ENCODE measurements around the gene MRGPRE. TPM values are rescaled to one million over a fixed set of nuclear protein-coding genes. Genes with fewer than 3 reads are reported as not detected.

The MRGPRE gene
- total RNA-seq, 6 experiments from 2014 or later = not detected

- intact Hi-C loops (cut with DNase I) = no loop called here
- ATAC-seq = no peak
- no peaks in the 10 kb centered on the region for H3K36me3 ChIP-seq
- 55% methylated on average over 5 of the region's 21 CpGs for WGBS (ENCODE audit: insufficient coverage, low coverage, low lambda C conversion rate, missing lambda C conversion rate)
- no peaks in the 10 kb centered on the region for H3K4me1 ChIP-seq
- no peak overlapping the region for H3K4me3 ChIP-seq
- H3K27ac ChIP-seq = no peak overlapping the region
- peak in 1 of 3 donors; percentile 49 for DNase-seq
- TF ChIP-seq CTCF (IDR thresholded peaks at IDR 0.05) (no peak), POLR2A (IDR thresholded peaks at IDR 0.05) (no peak)
- no peaks in the 10 kb centered on the region for H3K9me3 ChIP-seq
- H3K27me3 ChIP-seq = no peaks in the 10 kb centered on the region
Observed at GRCh38 chr11:3232956-3233355, 739 bp upstream of the MRGPRE start.

- Histone ChIP-seq H3K9me3 (no peaks in the 10 kb centered on the region), H3K27ac (no peak overlapping the region), H3K27me3 (no peaks in the 10 kb centered on the region), H3K4me3 (no peak overlapping the region), H3K4me1 (no peaks in the 10 kb centered on the region), H3K36me3 (no peaks in the 10 kb centered on the region)
- intact Hi-C loops (cut with DNase I) = no loop called here
- DNase-seq (no peak), ATAC-seq (no peak)
- TF ChIP-seq CTCF (IDR thresholded peaks at IDR 0.05) = no peak
- no peak for TF ChIP-seq POLR2A (IDR thresholded peaks at IDR 0.05)
- WGBS (ENCODE audit: insufficient coverage, low coverage, low lambda C conversion rate, missing lambda C conversion rate) = no CpG with 5 or more reads among the region's 6 CpGs
Observed at GRCh38 chr11:3231550-3231850, 717 bp downstream of the MRGPRE start.

- Histone ChIP-seq H3K9me3 (no peaks in the 10 kb centered on the region), H3K36me3 (no peaks in the 10 kb centered on the region), H3K27me3 (no peaks in the 10 kb centered on the region), H3K4me3 (no peak overlapping the region), H3K27ac (no peak overlapping the region), H3K4me1 (no peaks in the 10 kb centered on the region)
- DNase-seq (no peak), ATAC-seq (no peak)
- no peak for TF ChIP-seq POLR2A (IDR thresholded peaks at IDR 0.05)
- no peak for TF ChIP-seq CTCF (IDR thresholded peaks at IDR 0.05)
- WGBS (ENCODE audit: insufficient coverage, low coverage, low lambda C conversion rate, missing lambda C conversion rate) = 27% methylated on average over 3 of the region's 12 CpGs
- intact Hi-C loops (cut with DNase I) = no loop called here
Observed at GRCh38 chr11:3230636-3231549, 1.3 kb downstream of the MRGPRE start.

GRCh38 chr11:3229673-3230630, 2.3 kb downstream of the MRGPRE start:
- no peaks in the 10 kb centered on the region for H3K36me3 ChIP-seq
- 63% methylated on average over 10 of the region's 21 CpGs for WGBS (ENCODE audit: insufficient coverage, low coverage, low lambda C conversion rate, missing lambda C conversion rate)
- DNase-seq (no peak), ATAC-seq (no peak)
- intact Hi-C loops (cut with DNase I) = loop anchor here in 1 of 2 donors (10.0 kb wide), 1 partner anchor 125 kb away; no protein-coding TSS in a partner anchor
- H3K9me3 ChIP-seq = no peaks in the 10 kb centered on the region
- no peaks in the 10 kb centered on the region for H3K27me3 ChIP-seq
- TF ChIP-seq POLR2A (IDR thresholded peaks at IDR 0.05) (no peak), CTCF (IDR thresholded peaks at IDR 0.05) (no peak)
- H3K4me1 ChIP-seq = no peaks in the 10 kb centered on the region
- H3K4me3 ChIP-seq = no peak overlapping the region
- H3K27ac ChIP-seq = no peak overlapping the region

Measured in right lobe of liver (tissue), 6 donors.